Daoy (cell line): ENCODE results near the gene SV2A. TPM values are rescaled to one million over a fixed set of nuclear protein-coding genes. Genes with fewer than 3 reads are reported as not detected.
"Not testable (repeated sequence)": the region's sequence is repeated elsewhere in the genome, so short reads cannot be mapped to it uniquely, and the experiment has no call there.

Experiments
- DNase-seq: peaks from one replicate; pipeline ENCODE4 v3.0.0-alpha.2; 2015; ENCODE audit warnings: low read depth
- total RNA-seq: library from RNA; depleted of rRNA; stranded (reverse); fragments of >200 nt; shearing (Covaris generic); gene quantifications from 2 replicates; pipeline ENCODE4 v1.2.3, GENCODE V29; 2014; rRNA removed

The SV2A gene, protein sequence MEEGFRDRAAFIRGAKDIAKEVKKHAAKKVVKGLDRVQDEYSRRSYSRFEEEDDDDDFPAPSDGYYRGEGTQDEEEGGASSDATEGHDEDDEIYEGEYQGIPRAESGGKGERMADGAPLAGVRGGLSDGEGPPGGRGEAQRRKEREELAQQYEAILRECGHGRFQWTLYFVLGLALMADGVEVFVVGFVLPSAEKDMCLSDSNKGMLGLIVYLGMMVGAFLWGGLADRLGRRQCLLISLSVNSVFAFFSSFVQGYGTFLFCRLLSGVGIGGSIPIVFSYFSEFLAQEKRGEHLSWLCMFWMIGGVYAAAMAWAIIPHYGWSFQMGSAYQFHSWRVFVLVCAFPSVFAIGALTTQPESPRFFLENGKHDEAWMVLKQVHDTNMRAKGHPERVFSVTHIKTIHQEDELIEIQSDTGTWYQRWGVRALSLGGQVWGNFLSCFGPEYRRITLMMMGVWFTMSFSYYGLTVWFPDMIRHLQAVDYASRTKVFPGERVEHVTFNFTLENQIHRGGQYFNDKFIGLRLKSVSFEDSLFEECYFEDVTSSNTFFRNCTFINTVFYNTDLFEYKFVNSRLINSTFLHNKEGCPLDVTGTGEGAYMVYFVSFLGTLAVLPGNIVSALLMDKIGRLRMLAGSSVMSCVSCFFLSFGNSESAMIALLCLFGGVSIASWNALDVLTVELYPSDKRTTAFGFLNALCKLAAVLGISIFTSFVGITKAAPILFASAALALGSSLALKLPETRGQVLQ
- 8.8 and 9.0 TPM in 2 replicates for total RNA-seq

DNA sequence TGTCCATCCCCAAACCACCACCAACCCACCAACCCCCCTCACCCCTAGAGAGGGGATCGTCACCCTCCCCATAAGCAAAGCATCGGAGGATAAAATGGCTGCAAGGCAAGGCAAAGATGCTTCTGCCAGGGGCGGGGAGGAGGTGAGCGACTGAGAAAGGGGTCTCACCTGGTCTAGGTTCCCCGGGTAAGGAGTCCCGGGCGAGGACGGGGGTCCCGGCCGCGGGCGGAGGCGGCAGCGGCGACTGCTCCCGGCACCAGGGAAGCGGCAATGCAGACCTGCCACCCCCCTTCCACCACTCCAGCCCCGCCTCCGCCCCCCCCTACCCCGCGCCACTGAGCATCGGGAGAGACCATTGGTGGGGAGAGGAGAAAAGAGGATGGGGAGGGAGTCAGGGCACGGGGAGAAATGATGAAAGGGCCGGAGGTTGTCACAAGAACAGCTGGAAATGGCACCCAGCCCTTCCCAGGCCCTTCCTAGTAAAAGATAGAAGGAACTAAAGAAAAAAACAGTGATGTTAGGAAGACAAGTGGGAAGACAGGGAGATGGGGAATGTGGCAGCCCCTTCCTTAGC, at the start of gene SV2A:
Gene SV2A, minus strand, starts transcription at position 274 of the 574 bp plus-strand sequence. CDS start 4,004 bp downstream, outside the sequence.
- peak; percentile 59 for DNase-seq

DNA sequence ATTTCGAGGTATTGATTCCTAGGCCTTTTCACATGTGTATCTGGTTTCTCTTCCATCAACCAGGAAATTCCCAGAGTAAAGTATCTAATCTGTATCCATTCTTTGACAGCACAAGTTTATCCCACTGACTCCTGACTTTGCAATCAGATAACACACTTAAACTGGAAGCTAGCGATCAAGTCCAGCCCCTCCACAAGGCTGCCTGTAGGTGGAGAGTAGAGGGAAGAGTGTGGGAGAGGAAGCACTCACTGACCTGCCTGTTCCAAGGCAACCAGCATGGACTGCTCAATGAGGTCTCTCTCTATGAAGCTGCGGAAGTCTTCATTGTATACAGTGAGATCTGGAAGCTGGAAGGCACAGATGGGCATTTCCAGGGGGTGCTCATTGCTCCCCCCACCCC, 49.4 kb upstream of the SV2A start:
- no peak for DNase-seq

DNA sequence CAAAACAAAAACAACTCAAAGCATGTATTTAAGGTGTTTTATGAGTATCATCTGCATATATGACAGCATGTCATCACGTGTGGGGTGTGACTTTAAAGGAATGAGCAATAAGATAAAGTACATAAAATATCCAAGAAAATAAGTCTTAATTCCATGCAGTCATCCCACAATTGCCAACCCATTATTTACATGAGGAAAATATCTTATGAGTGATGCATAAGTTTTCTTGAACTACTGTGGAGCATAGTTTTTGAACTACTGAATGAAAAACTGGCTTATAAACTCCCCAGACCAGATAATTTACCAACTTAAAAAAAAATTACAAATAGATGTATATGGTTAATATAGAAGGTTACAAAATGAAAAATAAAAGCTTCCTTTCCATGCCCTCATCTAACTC, 48.8 kb upstream of the SV2A start:
- no peak for DNase-seq

DNA sequence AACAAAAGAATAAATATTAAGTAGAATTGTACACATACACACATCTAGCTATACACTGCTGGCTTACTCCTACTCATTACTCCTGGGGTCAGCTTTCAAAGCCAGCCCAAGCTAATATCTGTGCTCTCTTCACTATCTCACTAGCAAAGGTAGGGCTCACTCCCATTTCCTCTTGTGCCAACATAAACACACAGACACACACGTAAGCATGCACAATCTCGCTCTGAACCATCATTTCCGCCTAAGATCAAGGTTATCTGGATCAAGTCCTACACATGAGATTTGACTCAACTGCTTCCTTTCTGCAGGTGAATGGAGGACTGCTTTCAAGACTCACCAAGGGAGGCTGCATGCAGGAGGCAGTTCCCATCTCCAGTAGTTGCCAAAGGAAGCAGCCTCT, 47.8 kb upstream of the SV2A start:
- no peak for DNase-seq

DNA sequence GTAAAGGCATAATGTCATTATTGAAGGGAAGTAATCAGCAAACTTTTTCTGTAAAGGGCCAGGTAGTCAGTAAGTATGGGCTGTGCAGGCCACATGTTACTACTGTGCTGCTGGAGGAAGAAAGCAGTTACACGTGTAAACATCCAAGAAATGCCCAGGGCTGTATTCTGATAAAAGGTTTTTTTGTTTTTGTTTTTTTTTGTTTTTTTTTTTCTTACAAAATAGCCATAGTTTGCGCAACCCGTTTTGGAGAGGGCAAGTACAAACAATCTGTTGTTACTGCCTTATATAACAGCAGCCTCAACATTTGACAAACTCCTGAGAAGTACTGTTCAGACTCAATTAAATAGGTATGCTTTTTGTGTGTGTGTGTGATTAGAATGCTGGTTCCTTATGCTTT, 45.7 kb upstream of the SV2A start:
- no peak for DNase-seq

DNA sequence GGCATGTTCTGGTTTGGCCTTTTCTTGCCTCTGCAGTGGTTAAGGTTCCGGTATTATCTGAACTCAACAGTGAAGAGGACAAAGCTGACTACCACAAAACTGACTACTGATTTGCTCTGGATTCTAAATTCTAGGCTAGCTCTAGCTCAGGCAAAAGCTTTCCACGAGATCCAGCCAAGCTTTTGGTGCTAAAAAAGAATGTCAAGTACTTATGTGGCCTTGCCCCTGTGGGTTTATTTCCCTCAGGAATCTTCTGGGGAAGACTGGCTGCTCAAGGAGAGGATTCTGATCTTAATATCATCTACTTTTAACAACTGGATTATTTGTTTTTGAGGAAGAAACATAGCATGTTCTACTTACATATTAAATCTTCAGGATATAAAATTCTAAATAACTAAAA, 45.1 kb upstream of the SV2A start:
- no peak for DNase-seq

DNA sequence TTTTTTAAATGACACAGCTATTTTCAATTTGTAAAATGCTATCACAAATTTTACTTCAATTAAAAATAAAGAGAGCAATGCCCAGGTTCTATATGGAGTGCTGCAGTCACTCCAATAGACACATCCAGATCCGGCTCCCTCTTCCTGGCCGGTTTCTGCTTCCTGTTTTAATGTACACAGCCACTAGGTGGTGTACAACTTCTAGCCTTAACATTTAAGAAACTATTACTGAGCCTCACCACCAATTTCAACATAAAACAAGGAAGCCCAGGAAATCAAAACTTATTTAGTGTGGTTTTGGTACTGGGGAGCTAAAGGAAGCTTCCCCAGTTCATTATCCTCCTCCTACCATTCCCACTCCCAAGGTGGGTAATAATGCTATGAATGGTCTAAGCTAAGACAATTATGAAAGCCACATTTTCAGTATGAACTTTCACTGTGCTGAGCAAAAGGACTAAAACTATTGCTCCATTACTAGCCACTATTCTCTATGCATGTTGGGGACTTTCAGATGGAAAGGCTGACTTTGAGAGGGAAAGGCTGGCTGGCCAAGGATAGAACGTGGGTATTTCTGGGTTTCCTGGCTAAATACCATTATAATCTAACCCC, 44.5 kb upstream of the SV2A start:
- DNase-seq, result peak; percentile 60

DNA sequence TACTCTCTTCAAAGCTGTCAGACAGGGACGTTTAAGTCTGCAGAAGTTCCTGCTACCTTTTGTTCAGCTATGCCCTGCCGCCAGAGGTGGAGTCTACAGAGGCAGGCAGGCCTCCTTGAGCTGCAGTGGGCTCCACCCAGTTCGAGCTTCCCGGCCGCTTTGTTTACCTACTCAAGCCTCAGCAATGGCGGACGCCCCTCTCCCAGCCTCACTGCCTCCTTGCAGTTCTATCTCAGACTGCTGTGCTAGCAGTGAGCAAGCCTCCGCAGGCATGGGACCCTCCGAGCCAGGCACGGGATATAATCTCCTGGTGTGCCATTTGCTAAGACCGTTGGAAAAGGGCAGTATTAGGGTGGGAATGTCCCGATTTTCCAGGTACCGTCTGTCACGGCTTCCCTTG, 39.9 kb upstream of the SV2A start:
- not testable (repeated sequence) for DNase-seq

DNA sequence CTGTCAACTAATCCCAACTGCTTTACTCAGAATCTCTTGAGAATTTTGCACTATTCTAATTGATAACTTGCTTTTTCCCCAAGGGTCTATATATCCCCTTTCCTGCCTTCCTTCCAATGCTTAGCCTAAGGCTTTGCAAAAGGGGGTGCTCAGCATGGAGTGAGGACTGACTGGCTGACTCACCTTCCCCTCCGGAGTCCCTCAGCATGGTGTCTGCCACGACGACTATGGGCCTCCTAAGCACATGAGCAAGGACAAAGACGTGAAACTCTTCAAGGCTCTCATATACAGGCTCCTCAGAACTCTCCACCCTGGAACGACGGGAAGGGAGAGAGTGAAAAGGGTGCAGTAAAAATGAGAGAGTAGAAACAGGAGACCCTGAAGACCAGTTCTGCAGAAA, 32.3 kb upstream of the SV2A start:
- DNase-seq, result no peak

DNA sequence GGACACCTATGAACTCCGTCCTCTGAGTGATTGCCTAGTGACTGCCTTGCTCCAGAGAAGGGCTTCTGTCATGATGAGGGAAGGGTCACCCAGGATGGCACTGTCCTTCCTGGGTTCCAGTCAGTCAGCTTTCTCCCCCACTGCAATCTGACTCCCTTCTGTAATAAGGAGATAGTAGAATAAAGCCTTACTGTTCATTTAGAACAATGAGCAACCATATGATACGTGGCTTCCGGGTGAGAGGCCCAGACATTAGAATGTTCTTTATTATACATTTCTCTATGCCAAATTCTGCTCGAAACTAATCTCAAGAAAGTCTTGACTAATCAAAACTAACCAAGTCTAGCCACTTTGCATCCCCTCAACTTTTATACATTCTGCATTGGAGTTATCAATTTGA, 27.6 kb upstream of the SV2A start:
- no peak for DNase-seq

DNA sequence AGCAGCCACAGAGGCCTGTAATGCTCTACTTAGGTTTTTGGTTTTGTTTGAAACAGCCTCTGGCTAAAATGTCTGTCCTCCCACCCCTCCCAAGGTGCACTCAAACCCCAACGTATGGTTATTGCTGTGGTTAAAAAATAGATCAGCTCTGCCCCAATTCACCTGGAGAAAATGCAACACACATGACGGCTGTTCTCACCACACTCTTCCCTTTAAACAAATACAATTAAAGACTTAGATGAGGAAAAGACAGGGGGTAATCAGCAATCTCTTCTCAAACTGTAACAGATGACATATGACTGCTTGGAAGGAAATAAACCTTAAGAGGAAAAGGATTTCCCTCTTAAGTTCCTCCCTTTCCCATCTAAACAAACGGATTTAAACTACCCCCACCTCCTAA, 25.2 kb upstream of the SV2A start:
- no peak for DNase-seq

DNA sequence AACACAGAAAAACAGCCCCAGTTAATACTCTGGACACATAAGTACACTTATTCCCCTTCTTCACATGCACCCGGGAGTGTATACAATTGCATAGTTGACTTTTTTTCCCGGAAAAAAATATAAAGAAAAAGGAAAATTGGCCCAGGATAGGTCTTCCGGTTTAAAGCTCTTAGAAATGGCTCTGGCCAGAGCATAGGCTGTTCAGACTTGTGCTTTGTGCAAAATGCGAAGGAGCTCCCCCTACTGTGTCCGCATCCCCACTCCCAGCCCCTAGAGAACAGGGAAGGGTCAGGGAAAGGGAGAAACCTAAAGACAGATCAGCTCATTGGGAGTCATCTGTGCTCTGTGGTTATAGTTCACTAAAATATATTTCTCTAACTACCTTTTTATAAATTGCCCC, 24.6 kb upstream of the SV2A start:
- DNase-seq, result no peak

DNA sequence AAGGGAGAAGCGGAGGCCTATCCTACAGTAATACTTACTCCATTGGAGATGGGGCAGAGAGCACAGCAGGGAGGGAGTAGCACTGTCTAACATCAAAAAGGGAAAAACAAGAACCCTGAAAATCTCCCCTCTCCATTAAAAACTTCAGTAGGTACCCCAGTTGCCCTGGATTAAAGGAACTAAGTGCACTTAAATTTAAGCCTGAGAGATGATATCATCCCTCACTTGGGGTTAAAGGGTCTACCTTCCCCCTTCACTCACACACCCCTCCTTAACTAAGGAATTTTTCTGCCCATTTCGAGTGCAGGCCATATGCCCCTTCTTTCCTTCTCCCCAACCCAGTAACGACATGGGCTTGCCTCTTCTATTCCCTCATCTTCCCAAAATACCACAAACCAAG, 22.8 kb upstream of the SV2A start:
- DNase-seq, result no peak

DNA sequence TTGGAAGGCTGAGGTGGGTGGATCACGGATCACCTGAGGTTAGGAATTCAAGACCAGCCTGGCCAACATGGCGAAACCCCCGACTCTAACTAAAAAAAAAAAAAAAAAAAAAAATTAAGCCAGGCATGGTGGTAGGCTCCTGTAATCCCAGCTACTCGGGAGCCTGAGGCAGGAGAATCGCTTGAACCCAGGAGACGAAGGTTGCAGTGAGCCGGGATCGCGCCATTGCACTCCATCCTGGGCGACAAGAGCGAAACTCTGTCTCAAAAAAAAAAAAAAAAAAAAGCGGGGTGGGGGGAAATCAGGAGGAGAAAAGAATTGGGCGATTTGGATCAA, 21.0 kb upstream of the SV2A start:
- DNase-seq, result not testable (repeated sequence)

DNA sequence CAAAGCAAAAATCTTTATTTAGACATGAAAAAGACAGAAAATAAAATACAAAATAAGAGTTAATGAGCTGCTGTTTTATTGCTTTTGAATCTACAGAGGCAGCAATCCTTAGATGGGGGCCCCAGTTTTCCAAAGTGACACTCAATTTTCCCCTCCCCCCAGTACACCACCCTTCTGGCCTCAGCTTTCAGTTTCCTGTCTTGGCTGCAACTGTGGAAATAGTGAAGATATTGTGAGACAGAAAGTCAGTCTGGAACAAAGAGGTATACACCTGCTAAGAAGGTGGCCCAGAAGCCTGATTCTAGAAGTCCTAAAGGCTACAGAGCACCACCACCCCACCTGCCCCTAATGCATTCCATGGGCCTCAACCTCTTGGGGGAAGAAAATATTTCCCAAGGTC, 20.1 kb upstream of the SV2A start:
- DNase-seq, result no peak

DNA sequence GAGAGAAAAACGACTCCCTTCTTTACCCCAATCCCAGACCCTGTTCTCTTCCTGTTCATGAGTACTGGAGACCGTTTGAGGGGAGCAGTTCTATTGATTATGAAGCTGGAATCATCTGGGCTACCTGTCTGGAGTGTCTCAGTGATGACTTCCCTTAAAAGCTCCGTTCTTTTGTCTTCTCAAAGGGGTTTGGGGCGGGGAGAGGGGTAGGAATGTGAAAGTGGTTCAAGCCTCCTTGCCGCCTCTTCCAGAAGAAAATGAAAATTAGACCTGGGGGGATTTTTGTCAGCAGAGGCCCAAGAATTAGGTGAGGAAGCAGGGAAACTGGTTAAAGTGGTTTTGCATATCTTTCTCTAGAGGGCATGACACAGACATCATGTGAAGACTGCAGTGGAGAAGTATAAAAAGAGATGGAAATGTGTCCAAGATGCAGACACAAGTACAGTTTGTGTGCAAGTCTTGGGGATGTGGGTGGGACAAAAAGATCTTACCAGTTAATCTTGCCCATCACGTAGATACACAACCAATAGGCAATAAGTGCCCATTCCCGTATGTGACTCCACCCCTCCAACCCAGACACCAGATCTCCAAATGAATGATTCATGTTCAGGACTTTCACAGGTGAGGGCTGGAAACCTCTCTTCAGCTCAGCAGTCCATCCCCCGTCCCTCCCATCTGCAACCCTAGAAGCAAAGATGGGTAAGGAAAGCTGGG, 19.5 kb upstream of the SV2A start:
- DNase-seq, result peak; percentile 60

DNA sequence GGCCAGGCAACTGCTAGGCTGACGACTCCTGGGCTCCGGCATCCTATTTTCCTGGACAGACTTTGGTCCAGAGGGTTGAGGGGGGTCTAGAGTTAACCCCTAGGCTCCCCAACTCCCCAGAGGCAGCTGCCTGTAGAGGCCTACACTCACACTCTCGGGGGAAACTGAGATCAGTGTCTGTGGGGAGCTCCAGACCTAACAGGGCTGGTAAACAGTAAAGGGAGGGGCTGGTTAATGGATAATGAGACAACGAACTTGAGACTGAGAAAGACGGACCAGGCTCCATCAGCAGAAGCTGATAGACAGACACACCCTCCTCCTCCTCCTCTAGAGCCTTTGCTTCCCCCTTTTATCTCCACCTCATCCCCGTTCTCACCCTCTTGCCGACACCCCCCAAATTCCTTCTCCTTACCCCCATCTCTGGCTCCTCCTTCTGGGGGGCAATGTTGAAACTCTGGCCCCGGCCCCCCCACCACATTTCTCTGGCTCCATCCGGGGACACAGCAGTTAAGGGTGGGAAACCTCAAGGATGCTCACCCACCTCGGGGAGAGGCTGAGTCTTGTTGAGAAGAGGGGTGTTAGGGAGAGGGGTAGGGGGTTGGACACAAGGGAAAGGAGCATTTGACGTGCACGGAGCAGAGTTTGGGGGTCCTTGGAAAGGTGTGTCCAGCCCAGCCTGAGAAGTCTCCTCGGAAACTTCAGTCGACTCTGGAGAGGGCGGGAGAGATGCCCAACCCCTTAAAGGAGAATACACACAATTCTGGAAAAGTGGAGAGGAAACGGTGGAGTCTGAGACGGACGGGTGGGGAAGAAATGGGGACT, 18.7 kb upstream of the SV2A start, which contains the start of gene MTMR11:
Gene MTMR11, minus strand, starts transcription at position 710 of the 822 bp plus-strand sequence. Its CDS starts 232 bp downstream, at position 478.
- DNase-seq, result peak; percentile 42

DNA sequence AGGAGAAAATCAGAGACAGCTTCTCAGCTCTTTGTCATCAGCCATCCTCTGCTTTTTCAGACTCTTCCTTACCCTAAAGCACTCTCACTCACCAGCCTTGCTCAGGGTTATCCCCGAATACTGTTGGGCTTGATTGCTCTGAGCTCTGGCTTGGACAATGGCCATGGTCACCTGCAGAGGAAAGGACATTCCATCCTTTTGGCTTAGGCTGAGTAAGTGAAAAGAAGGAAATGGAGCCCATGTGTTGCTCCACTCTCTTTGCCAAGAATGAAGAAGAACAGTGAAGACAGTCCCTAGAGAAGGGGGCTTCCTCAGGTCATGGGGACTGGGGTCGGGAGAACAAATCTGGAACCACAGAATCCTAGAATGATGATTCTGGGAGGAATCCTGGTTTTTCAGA, 16.7 kb upstream of the SV2A start:
- no peak for DNase-seq

DNA sequence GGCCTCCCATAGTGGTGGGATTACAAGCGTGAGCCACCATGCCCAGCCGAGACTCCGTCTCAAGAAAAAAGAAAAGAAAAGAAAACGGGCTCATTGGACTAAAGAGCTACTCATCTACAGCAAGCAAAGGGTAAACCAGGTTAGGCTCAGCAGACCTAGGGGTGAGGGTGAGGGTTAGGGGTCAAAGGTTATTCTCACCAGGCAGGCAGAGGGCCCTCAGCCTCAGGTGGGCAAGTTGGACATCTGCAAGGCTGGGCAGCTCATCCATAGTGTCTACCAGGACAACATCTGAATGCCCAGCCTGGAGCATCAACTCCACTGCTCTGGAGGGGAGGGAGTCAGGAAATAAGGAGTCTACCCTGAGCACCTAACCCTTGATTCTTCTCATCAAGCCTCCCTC, 15.6 kb upstream of the SV2A start:
- DNase-seq, result no peak

DNA sequence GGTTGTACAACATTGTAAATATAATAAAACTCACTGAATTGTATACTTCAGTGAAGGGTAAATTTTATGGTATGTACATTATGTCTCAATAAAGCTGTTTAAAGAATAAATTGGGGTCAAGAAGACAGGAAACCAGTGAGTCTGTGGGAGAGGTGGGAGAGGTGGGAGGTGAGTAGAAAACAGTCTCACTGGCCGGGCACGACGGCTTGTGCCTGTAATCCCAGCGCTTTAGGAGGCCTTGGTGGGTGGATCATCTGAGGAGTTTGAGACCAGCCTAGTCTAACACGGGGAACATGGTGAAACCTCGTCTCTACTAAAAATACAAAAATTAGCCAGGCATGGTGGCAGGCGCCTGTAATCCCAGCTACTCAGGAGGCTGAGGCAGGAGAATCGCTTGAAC, 14.8 kb upstream of the SV2A start:
- no peak for DNase-seq
